H1 (cell line): ENCODE measurements around the gene IGFL3. TPM values are rescaled to one million over a fixed set of nuclear protein-coding genes. Genes with fewer than 3 reads are reported as not detected.
A peak's percentile ranks its signal among the peaks of the same experiment; 100 is the strongest.

Experiments used
- CTCF ChIA-PET: fragments of 300-600 bp; sonication (Branson Sonifier 250); formaldehyde crosslinking; loops from one replicate; lab custom pipeline; 2021; ENCODE audit not compliant: partially characterized antibody; lab: Charles Lee
- POLR2A ChIA-PET: fragments of 300-600 bp; sonication (Branson Sonifier 250); formaldehyde crosslinking; loops from one replicate; lab custom pipeline; 2021; ENCODE audit warnings: inconsistent platforms; ENCODE audit not compliant: partially characterized antibody; lab: Charles Lee
- DNase-seq, 2 experiments: peaks; one replicate each; pipeline versions ENCODE4 v3.0.0 to v3.0.0-alpha.2; 2010 to 2022; ENCODE audit warnings: low spot score in 2 of 2, low read depth in 1 of 2, mixed read lengths in 1 of 2
- FAIRE-seq: peaks from 2 replicates; lab custom pipeline; 2011; peaks lifted over from hg19 to GRCh38; lab: Jason Lieb, UNC
- H2AFZ ChIP-seq: 2 replicates; pipeline ENCODE4 v1.8.1; 2012; ENCODE audit warnings: low read length, inconsistent platforms
- H2AK5ac ChIP-seq: 2 replicates; pipeline ENCODE4 v1.6.1; 2013; ENCODE audit warnings: low read depth, low read length
- H2BK120ac ChIP-seq: replicated peaks from 2 replicates; pipeline ENCODE3; 2013; ENCODE audit warnings: low read depth, low read length, inconsistent platforms
- H2BK12ac ChIP-seq: 2 replicates; pipeline ENCODE4 v1.6.1; 2013; ENCODE audit warnings: low read depth, low read length
- H2BK15ac ChIP-seq: 2 replicates; pipeline ENCODE4 v1.6.1; 2013; ENCODE audit warnings: low read length
- H2BK20ac ChIP-seq: 2 replicates; pipeline ENCODE4 v1.6.1; 2013; ENCODE audit warnings: low read length
- H2BK5ac ChIP-seq: 2 replicates; pipeline ENCODE4 v1.6.1; 2013; ENCODE audit warnings: low read depth, low read length
- H3K14ac ChIP-seq: 2 replicates; pipeline ENCODE4 v1.6.1; 2013; ENCODE audit warnings: inconsistent platforms; ENCODE audit not compliant: insufficient read length
- H3K18ac ChIP-seq: 2 replicates; pipeline ENCODE4 v1.6.1; 2013; ENCODE audit warnings: low read length; ENCODE audit errors: extremely low read depth
- H3K23ac ChIP-seq: 2 replicates; pipeline ENCODE4 v1.6.1; 2013; ENCODE audit warnings: inconsistent platforms; ENCODE audit not compliant: insufficient read length
- H3K23me2 ChIP-seq: 2 replicates; pipeline ENCODE4 v1.6.1; 2013; ENCODE audit warnings: low read depth, low read length
- H3K27ac ChIP-seq: 2 replicates; pipeline ENCODE4 v1.6.1; 2011; ENCODE audit warnings: low read depth, low read length, inconsistent platforms
- H3K27me3 ChIP-seq, 4 experiments: replicated peaks in 1 of 4; 1 replicate in 1 of 4; 2 replicates in 3 of 4; pipeline versions ENCODE4 v1.6.1 to v1.8.1; 2011 to 2013; ENCODE audit warnings: low read length in 3 of 4, mild to moderate bottlenecking in 3 of 4, inconsistent platforms in 2 of 4, mixed read lengths in 2 of 4, moderate library complexity in 1 of 4; ENCODE audit not compliant: control insufficient read depth in 3 of 4, insufficient read depth in 3 of 4; ENCODE audit errors: extremely low read depth in 1 of 4
- H3K36me3 ChIP-seq, 4 experiments: 2 replicates each; pipeline versions ENCODE4 v1.6.1 to v1.8.1; 2011 to 2013; ENCODE audit warnings: mild to moderate bottlenecking in 4 of 4, low read length in 3 of 4, moderate library complexity in 2 of 4, control low read depth in 1 of 4, inconsistent platforms in 1 of 4; ENCODE audit not compliant: insufficient read depth in 4 of 4, control insufficient read depth in 2 of 4
- H3K4ac ChIP-seq: replicated peaks from 2 replicates; pipeline ENCODE3; 2013; ENCODE audit warnings: low read length, low read depth, mixed read lengths, inconsistent platforms; ENCODE audit not compliant: insufficient read length
- H3K4me1 ChIP-seq, 4 experiments: replicated peaks in 1 of 4; 1 replicate in 1 of 4; 2 replicates in 3 of 4; pipeline versions ENCODE4 v1.6.1 to v1.8.1; 2011 to 2013; ENCODE audit warnings: low read length in 3 of 4, inconsistent platforms in 2 of 4, mixed read lengths in 1 of 4; ENCODE audit not compliant: insufficient read depth in 4 of 4, control insufficient read depth in 3 of 4
- H3K4me2 ChIP-seq, 2 experiments: 2 replicates each; pipeline versions ENCODE4 v1.6.1 to v1.8.1; 2011 to 2013; ENCODE audit warnings: low read depth in 2 of 2, low read length in 2 of 2, control low read depth in 1 of 2, inconsistent platforms in 1 of 2, mild to moderate bottlenecking in 1 of 2; ENCODE audit not compliant: insufficient read depth in 1 of 2
- H3K4me3 ChIP-seq, 4 experiments: fragments of 200-600, 300-600 bp in 1 of 4; sonication (generic), shearing (Covaris generic), sonication (Bioruptor Twin) in 1 of 4; 2 replicates each; pipeline versions ENCODE4 v1.5.1 to v1.8.1; 2011 to 2016; ENCODE audit warnings: low read length in 4 of 4, low read depth in 3 of 4, control low read depth in 2 of 4, inconsistent platforms in 2 of 4, mild to moderate bottlenecking in 2 of 4, mixed read lengths in 1 of 4, moderate library complexity in 1 of 4; ENCODE audit not compliant: insufficient read depth in 2 of 4; ENCODE audit errors: extremely low read depth in 1 of 4
- H3K56ac ChIP-seq: replicated peaks from 2 replicates; pipeline ENCODE3; 2013; ENCODE audit warnings: low read depth, mild to moderate bottlenecking, mixed read lengths, low read length, inconsistent platforms; ENCODE audit not compliant: insufficient read length
- H3K79me1 ChIP-seq: 2 replicates; pipeline ENCODE4 v1.6.1; 2013; ENCODE audit warnings: low read depth, low read length, control low read depth
- H3K79me2 ChIP-seq, 2 experiments: 2 replicates each; pipeline versions ENCODE4 v1.6.1 to v1.8.1; 2012 to 2013; ENCODE audit warnings: low read length in 2 of 2, mild to moderate bottlenecking in 2 of 2, inconsistent platforms in 1 of 2; ENCODE audit not compliant: insufficient read depth in 2 of 2, control insufficient read depth in 1 of 2
- H3K9ac ChIP-seq, 4 experiments: replicated peaks in 1 of 4; 1 replicate in 1 of 4; 2 replicates in 3 of 4; pipeline versions ENCODE4 v1.6.1 to v1.8.1; 2011 to 2013; ENCODE audit warnings: low read depth in 3 of 4, low read length in 3 of 4, control low read depth in 2 of 4, mild to moderate bottlenecking in 2 of 4, moderate library complexity in 2 of 4, inconsistent platforms in 1 of 4; ENCODE audit errors: extremely low read depth in 1 of 4
- H3K9me3 ChIP-seq, 2 experiments: 2 replicates each; pipeline versions ENCODE4 v1.6.1 to v1.8.1; 2012 to 2013; ENCODE audit warnings: mild to moderate bottlenecking in 2 of 2, moderate library complexity in 2 of 2, control low read depth in 1 of 2, inconsistent platforms in 1 of 2, low read depth in 1 of 2, low read length in 1 of 2, mixed read lengths in 1 of 2; ENCODE audit not compliant: insufficient read depth in 2 of 2
- H4K20me1 ChIP-seq, 2 experiments: replicated peaks in 1 of 2; 2 replicates each; pipeline versions ENCODE3 to v1.8.1; 2011 to 2013; ENCODE audit warnings: inconsistent platforms in 2 of 2, low read length in 2 of 2, mild to moderate bottlenecking in 1 of 2; ENCODE audit not compliant: insufficient read depth in 2 of 2, control insufficient read depth in 1 of 2
- H4K5ac ChIP-seq: 2 replicates; pipeline ENCODE4 v1.6.1; 2013; ENCODE audit warnings: low read length, low read depth, mixed read lengths, inconsistent platforms; ENCODE audit not compliant: insufficient read length
- H4K8ac ChIP-seq: 2 replicates; pipeline ENCODE4 v1.8.0; 2013; ENCODE audit warnings: mild to moderate bottlenecking, moderate library complexity, low read length, inconsistent platforms; ENCODE audit not compliant: insufficient read depth; ENCODE audit errors: extremely low read depth
- H4K91ac ChIP-seq: replicated peaks from 2 replicates; pipeline ENCODE3; 2013; ENCODE audit warnings: low read length, mixed read lengths, inconsistent platforms; ENCODE audit not compliant: insufficient read length
- CBX5 ChIP-seq: fragments of 300-800, 300-1000 bp; sonication (generic); IDR thresholded peaks from 2 replicates; pipeline ENCODE4 v1.7.1; 2016; ENCODE audit warnings: antibody characterized with exemption, low read length, low read depth
- CTBP2 ChIP-seq: IDR thresholded peaks from 2 replicates; pipeline ENCODE4 v1.7.0; 2011; ENCODE audit warnings: borderline replicate concordance, mild to moderate bottlenecking, moderate library complexity, mixed read lengths, low read length; ENCODE audit not compliant: insufficient read depth, insufficient read length
- SP1 ChIP-seq: IDR thresholded peaks from 2 replicates; pipeline ENCODE4 v1.6.1; 2011; ENCODE audit warnings: low read depth, low read length
- SP4 ChIP-seq: IDR thresholded peaks from 2 replicates; pipeline ENCODE4 v1.6.1; 2012; ENCODE audit warnings: low read length, inconsistent platforms
- USF2 ChIP-seq: IDR thresholded peaks from 2 replicates; pipeline ENCODE4 v1.6.1; 2011; ENCODE audit warnings: low read length, improper control_type of control experiment
- YY1 ChIP-seq: IDR thresholded peaks from 2 replicates; pipeline ENCODE4 v1.6.1; 2011; ENCODE audit warnings: low read depth, mild to moderate bottlenecking, low read length
- WGBS, 2 experiments: shearing (Covaris generic) in 1 of 2; methylation state at CpG; one replicate each; pipeline versions ENCODE4 v1.1.6 to v1.1.7; 2013 to 2015; ENCODE audit warnings: low lambda C conversion rate in 2 of 2, mixed read lengths in 2 of 2, inconsistent platforms in 1 of 2, low coverage in 1 of 2, missing lambda C conversion rate in 1 of 2; ENCODE audit not compliant: insufficient replicate concordance in 2 of 2, insufficient coverage in 1 of 2, insufficient read length in 1 of 2; ENCODE audit errors: extremely low coverage in 1 of 2, missing lambda C conversion rate in 1 of 2; 5-methylcytosine and 5-hydroxymethylcytosine counted together
- polyA plus RNA-seq, 7 experiments: library from polyadenylated mRNA; depleted of rRNA in 3 of 7; stranded (reverse) in 5 of 7; unstranded in 2 of 7; fragments of >200 nt in 5 of 7; fragments of 200-250 nt in 2 of 7; gene quantifications; 1 replicate in 5 of 7; 2 replicates in 1 of 7; 4 replicates in 1 of 7; pipeline versions ENCODE4 v1.2.1 to v1.2.3, GENCODE V29; 2011 to 2013; ENCODE audit warnings: missing spikeins in 2 of 7, mixed read lengths in 2 of 7
- total RNA-seq: library from RNA; stranded (reverse); fragmentation: NEBNext Ultra II Directional; extraction: Animal tissue kit (Norgen Biotek cat#: 25700); gene quantifications from 2 replicates; pipeline ENCODE4 v1.2.1, GENCODE V29; 2021

The IGFL3 gene
- total and polyA plus RNA-seq, 2 of the 8 experiments (the other 6 are each of a cell fraction or from before 2014, with no cell fraction given) = 0.12 TPM; not detected in 1

GRCh38 chr19:46076951-46077814 is 47.3 kb downstream of the IGFL3 start:
- H2BK120ac ChIP-seq = no peak overlapping the region
- H4K20me1 ChIP-seq = no peaks in the 10 kb centered on the region
- 4% methylated on average over 50 of the region's 50 CpGs; no CpG with 5 or more reads in 1 of the 2 experiments for WGBS, 2 experiments
- no peak overlapping the region for H4K8ac ChIP-seq
- 0 out of 2 replicates have a peak overlapping the region, but pooled peaks have one; percentile 44 for H3K18ac ChIP-seq
- no peak overlapping the region for H3K4ac ChIP-seq
- peaks cover 2 to 17% (median 11%) of the 10 kb centered on the region in 4 experiments for H3K27me3 ChIP-seq
- H2AFZ ChIP-seq = peak overlapping the region; percentile 94
- no peak overlapping the region for H2BK15ac ChIP-seq
- H2BK12ac ChIP-seq = no peak overlapping the region
- H4K91ac ChIP-seq = no peak overlapping the region
- peak overlapping the region; percentile 49 to 75 (median 74) for H3K4me3 ChIP-seq
- peaks cover 4 to 6% of the 10 kb centered on the region in 2 experiments; a peak in 2 of 4 replicates for H3K9me3 ChIP-seq
- no peak for FAIRE-seq
- no peak overlapping the region for H2BK5ac ChIP-seq
- H3K79me2 ChIP-seq = no peaks in the 10 kb centered on the region
- H3K4me2 ChIP-seq = peak overlapping the region; percentile 80 to 99
- H3K36me3 ChIP-seq = no peaks in the 10 kb centered on the region
- H3K9ac ChIP-seq = no peak overlapping the region
- no peak overlapping the region for H2BK20ac ChIP-seq
- no peaks in the 10 kb centered on the region for H3K79me1 ChIP-seq
- peak; percentile 63 to 85 for DNase-seq
- H3K56ac ChIP-seq = no peak overlapping the region
- peaks cover 7% of the 10 kb centered on the region; the same call in 1 of the 2 replicates for H3K23me2 ChIP-seq
- ChIA-PET CTCF (interaction anchor here (0.6 to 8.0 kb wide), 47 partner anchors 8 to 474 kb away, joined by 3 to 365 read pairs (median 4); partner anchors contain the start of genes IGFL4, MYPOP, NANOS2 and NOVA2), POLR2A (interaction anchor here (0.8 to 1.4 kb wide), 3 partner anchors 11 to 55 kb away, joined by 3 to 7 read pairs (median 4); no protein-coding TSS in a partner anchor)
- H4K5ac ChIP-seq = no peak overlapping the region
- no peak overlapping the region for H3K14ac ChIP-seq
- H3K4me1 ChIP-seq = peaks cover 0 to 3% (median 1%) of the 10 kb centered on the region in 4 experiments; a peak in 2 of 7 replicates
- H3K23ac ChIP-seq = no peak overlapping the region
- no peak overlapping the region for H3K27ac ChIP-seq
- no peak overlapping the region for H2AK5ac ChIP-seq
- peak; percentile 25; the same call in 1 of the 2 replicates for TF ChIP-seq SP1
- TF ChIP-seq CBX5 = no peak
- peak; percentile 3 for TF ChIP-seq CTBP2
- TF ChIP-seq YY1 = peak; percentile 84
- TF ChIP-seq USF2 = no peak
- no peak for TF ChIP-seq SP4
